Measurements from ENCODE around the gene QARS1.

Gene QARS1

GRCh38 chr3:49104427-49105291 is at the start of gene QARS1:
Gene QARS1 (minus strand): TSS chr3:49104757. CDS start chr3:49104733, 24 bp downstream.
- Mint-ChIP-seq H3K36me3 (ENCODE audit: low read depth) (peaks cover 42% of the 10 kb centered on the region), H3K27me3 (ENCODE audit: low read depth) (no peaks in the 10 kb centered on the region), H3K9me3 (no peaks in the 10 kb centered on the region), H3K4me1 (ENCODE audit: low read depth) (peaks cover 19% of the 10 kb centered on the region), H3K4me3 (peak within 1 kb of the TSS; percentile 99), H3K27ac (peak within 1 kb of the TSS; percentile 95)
- DNase-seq (ENCODE audit: low spot score), result peak; percentile 86

- no peak for DNase-seq (ENCODE audit: low spot score)
- H3K4me1 Mint-ChIP-seq (ENCODE audit: low read depth), result peaks cover 1% of the 10 kb centered on the region
- H3K9me3 Mint-ChIP-seq, result no peaks in the 10 kb centered on the region
- no peaks in the 10 kb centered on the region for H3K36me3 Mint-ChIP-seq (ENCODE audit: low read depth)
- no peak overlapping the region for H3K4me3 Mint-ChIP-seq
- no peak overlapping the region for H3K27ac Mint-ChIP-seq
- H3K27me3 Mint-ChIP-seq (ENCODE audit: low read depth), result no peaks in the 10 kb centered on the region
These were observed 48.9 kb upstream of the QARS1 start for GRCh38 chr3:49153349-49153912.

DNA sequence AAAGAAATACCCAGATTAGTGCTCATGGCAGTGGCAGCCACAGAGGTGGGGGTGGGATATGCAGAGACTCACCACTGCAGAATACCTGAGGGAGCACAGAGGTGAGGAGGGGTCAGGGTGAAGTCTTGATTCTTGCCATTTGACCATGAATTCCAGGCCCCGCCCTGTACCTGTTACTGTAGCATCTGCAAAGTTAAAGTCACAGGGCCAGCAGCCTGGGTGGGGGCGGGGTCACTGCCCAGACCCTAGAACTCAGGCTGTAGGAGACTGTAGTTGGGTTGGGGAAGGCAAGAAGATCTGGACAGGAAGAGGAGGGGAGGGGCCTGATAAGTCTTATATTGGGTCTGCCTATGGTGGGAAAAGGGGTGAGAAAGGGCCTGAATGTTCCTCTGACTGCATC is 47.1 kb upstream of the QARS1 start:
- Mint-ChIP-seq H3K36me3 (ENCODE audit: low read depth) (no peaks in the 10 kb centered on the region), H3K4me1 (ENCODE audit: low read depth) (no peaks in the 10 kb centered on the region), H3K27ac (no peak overlapping the region), H3K27me3 (ENCODE audit: low read depth) (no peaks in the 10 kb centered on the region), H3K4me3 (no peak overlapping the region), H3K9me3 (no peaks in the 10 kb centered on the region)
- no peak for DNase-seq (ENCODE audit: low spot score)

GRCh38 chr3:49148159-49148558 is 43.6 kb upstream of the QARS1 start:
- no peaks in the 10 kb centered on the region for H3K27me3 Mint-ChIP-seq (ENCODE audit: low read depth)
- no peaks in the 10 kb centered on the region for H3K36me3 Mint-ChIP-seq (ENCODE audit: low read depth)

DNA sequence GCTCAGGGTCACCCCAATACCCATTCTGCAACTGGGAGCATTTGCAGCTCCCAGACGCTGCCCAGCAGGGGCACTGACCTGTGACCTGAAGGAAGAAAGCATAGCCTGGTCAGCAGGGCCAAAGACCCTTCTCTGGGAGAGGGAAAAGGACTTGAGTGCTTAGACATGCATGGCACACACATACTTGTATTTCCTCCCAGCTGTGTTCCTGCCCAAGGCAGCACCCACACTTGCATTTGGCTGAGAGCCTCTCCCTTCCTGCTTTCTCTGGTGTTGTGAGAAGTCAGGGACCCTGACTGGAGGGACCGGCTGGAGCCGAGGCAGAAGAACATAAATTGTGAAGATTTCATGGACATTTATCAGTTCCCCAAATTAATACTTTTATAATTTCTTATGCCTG is 35.5 kb upstream of the QARS1 start:
- H3K4me3 Mint-ChIP-seq, result no peak overlapping the region
- peaks cover 7% of the 10 kb centered on the region for H3K9me3 Mint-ChIP-seq
- H3K4me1 Mint-ChIP-seq (ENCODE audit: low read depth), result peaks cover 12% of the 10 kb centered on the region
- H3K27me3 Mint-ChIP-seq (ENCODE audit: low read depth), result peaks cover 11% of the 10 kb centered on the region
- no peak for DNase-seq (ENCODE audit: low spot score)
- no peaks in the 10 kb centered on the region for H3K36me3 Mint-ChIP-seq (ENCODE audit: low read depth)
- no peak overlapping the region for H3K27ac Mint-ChIP-seq

More at GRCh38 chr3:49148159-49148558, 43.6 kb upstream of the QARS1 start:
- no peak overlapping the region for H3K4me3 Mint-ChIP-seq
- no peaks in the 10 kb centered on the region for H3K4me1 Mint-ChIP-seq (ENCODE audit: low read depth)
- H3K27ac Mint-ChIP-seq, result no peak overlapping the region
- no peaks in the 10 kb centered on the region for H3K9me3 Mint-ChIP-seq
- no peak for DNase-seq (ENCODE audit: low spot score)

- no peak overlapping the region for H3K27ac Mint-ChIP-seq
- H3K4me1 Mint-ChIP-seq (ENCODE audit: low read depth), result peaks cover 3% of the 10 kb centered on the region
- no peak overlapping the region for H3K4me3 Mint-ChIP-seq
- no peaks in the 10 kb centered on the region for H3K9me3 Mint-ChIP-seq
- H3K36me3 Mint-ChIP-seq (ENCODE audit: low read depth), result no peaks in the 10 kb centered on the region
- DNase-seq (ENCODE audit: low spot score), result no peak
- H3K27me3 Mint-ChIP-seq (ENCODE audit: low read depth), result peaks cover 10% of the 10 kb centered on the region
These were observed 30.9 kb upstream of the QARS1 start for GRCh38 chr3:49135499-49135898.

GRCh38 chr3:49134471-49135265 is 30.1 kb upstream of the QARS1 start:
- Mint-ChIP-seq H3K9me3 (no peaks in the 10 kb centered on the region), H3K4me1 (ENCODE audit: low read depth) (peaks cover 2% of the 10 kb centered on the region), H3K27me3 (ENCODE audit: low read depth) (peaks cover 8% of the 10 kb centered on the region), H3K27ac (no peak overlapping the region), H3K36me3 (ENCODE audit: low read depth) (no peaks in the 10 kb centered on the region), H3K4me3 (no peak overlapping the region)
- DNase-seq (ENCODE audit: low spot score), result no peak

DNA sequence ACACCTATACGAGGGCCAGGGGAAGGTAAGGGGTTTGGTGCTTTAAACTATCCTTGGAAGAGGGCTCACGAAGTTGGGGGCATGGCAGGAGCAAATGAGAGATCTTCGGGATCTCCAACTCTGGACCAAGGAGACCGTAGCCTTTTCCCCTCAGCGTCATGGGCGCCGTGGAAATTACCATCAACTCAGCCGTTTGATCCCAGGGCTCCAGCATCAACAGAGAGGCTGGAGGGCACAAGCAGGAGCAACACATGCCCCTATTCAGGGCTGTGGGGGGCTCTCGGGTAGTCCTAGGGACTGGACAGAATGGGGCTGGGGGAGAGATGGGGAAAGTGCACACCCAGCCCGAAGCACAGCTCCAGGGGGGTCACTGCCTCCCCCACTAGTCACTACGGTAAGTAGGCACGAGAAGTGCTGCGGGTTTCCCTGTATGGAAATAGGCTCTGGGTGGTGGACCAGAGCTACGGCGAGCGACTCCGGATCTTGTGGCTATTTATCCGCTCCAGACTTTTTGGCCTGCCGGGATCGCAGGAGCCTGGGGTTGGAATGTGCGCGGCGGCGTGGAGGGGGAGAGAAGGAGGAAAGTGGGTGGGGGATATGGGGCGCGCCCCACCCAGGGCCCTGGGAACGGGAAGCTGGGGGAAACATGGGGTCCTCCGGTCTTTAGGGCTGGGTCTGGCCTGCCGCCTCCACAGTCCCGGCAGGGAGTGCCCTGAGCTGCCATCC is 28.8 kb upstream of the QARS1 start:
- H3K27me3 Mint-ChIP-seq (ENCODE audit: low read depth), result peaks cover 8% of the 10 kb centered on the region
- no peak for DNase-seq (ENCODE audit: low spot score)
- H3K27ac Mint-ChIP-seq, result no peak overlapping the region
- H3K4me3 Mint-ChIP-seq, result no peak overlapping the region
- H3K36me3 Mint-ChIP-seq (ENCODE audit: low read depth), result no peaks in the 10 kb centered on the region
- H3K4me1 Mint-ChIP-seq (ENCODE audit: low read depth), result peaks cover 2% of the 10 kb centered on the region
- no peaks in the 10 kb centered on the region for H3K9me3 Mint-ChIP-seq

GRCh38 chr3:49132437-49133225 is 28.1 kb upstream of the QARS1 start, which contains the start of gene LAMB2:
Gene LAMB2 (minus strand): TSS chr3:49133050. CDS start chr3:49132867, 183 bp downstream.
- H3K27ac Mint-ChIP-seq, result no peak within 1 kb of the TSS
- peaks cover 2% of the 10 kb centered on the region for H3K4me1 Mint-ChIP-seq (ENCODE audit: low read depth)
- no peaks in the 10 kb centered on the region for H3K9me3 Mint-ChIP-seq
- no peak for DNase-seq (ENCODE audit: low spot score)
- H3K27me3 Mint-ChIP-seq (ENCODE audit: low read depth), result peaks cover 5% of the 10 kb centered on the region
- no peak within 1 kb of the TSS for H3K4me3 Mint-ChIP-seq
- H3K36me3 Mint-ChIP-seq (ENCODE audit: low read depth), result no peaks in the 10 kb centered on the region

DNA sequence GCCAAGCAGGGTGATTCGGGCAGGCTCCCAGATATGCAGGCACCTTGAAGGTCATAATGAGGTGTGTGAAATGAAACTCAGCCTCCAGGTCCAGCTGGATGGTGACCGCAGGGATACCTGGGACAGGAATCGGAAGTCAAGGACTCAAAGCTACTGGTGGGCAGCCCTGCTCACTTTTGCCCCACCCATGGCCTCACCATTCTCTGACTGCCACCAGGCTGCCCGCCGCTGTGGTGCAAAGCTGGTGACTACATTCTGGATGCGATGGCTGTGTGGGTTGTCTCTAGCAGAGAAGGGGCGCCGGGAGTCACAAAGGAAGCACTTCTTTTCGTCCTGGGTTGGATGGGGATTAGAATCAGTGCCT is 27.5 kb upstream of the QARS1 start:
- Mint-ChIP-seq H3K9me3 (no peaks in the 10 kb centered on the region), H3K4me3 (no peak overlapping the region), H3K4me1 (ENCODE audit: low read depth) (peaks cover 2% of the 10 kb centered on the region), H3K27me3 (ENCODE audit: low read depth) (peaks cover 5% of the 10 kb centered on the region), H3K36me3 (ENCODE audit: low read depth) (no peaks in the 10 kb centered on the region), H3K27ac (no peak overlapping the region)
- no peak for DNase-seq (ENCODE audit: low spot score)

DNA sequence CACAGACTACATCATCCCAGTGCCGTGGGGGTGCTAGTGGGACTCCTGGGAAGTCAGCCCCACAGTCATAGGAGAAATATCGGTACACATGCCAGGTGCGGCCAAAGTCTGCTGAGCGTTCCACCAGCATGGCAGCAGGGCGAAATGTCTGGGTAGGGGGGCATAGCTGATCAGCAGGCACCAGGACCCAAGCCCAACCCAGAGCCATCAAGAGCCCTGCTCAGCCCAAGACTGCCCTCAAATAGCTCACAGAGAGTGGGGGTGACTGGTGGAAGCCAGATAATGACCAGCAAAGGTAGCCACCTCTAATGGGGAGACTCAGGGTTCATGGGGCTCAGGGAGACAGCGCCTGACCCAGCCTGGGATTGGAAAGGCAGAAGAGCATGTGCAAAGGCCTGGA is 27.0 kb upstream of the QARS1 start:
- no peaks in the 10 kb centered on the region for H3K9me3 Mint-ChIP-seq
- H3K36me3 Mint-ChIP-seq (ENCODE audit: low read depth), result no peaks in the 10 kb centered on the region
- DNase-seq (ENCODE audit: low spot score), result no peak
- H3K4me3 Mint-ChIP-seq, result no peak overlapping the region
- H3K27ac Mint-ChIP-seq, result no peak overlapping the region
- H3K27me3 Mint-ChIP-seq (ENCODE audit: low read depth), result peaks cover 5% of the 10 kb centered on the region
- H3K4me1 Mint-ChIP-seq (ENCODE audit: low read depth), result peaks cover 2% of the 10 kb centered on the region

GRCh38 chr3:49131040-49131439 is 26.5 kb upstream of the QARS1 start:
- H3K27ac Mint-ChIP-seq, result no peak overlapping the region
- H3K4me1 Mint-ChIP-seq (ENCODE audit: low read depth), result peaks cover 2% of the 10 kb centered on the region
- no peaks in the 10 kb centered on the region for H3K36me3 Mint-ChIP-seq (ENCODE audit: low read depth)
- H3K9me3 Mint-ChIP-seq, result no peaks in the 10 kb centered on the region
- H3K4me3 Mint-ChIP-seq, result no peak overlapping the region
- no peak for DNase-seq (ENCODE audit: low spot score)
- H3K27me3 Mint-ChIP-seq (ENCODE audit: low read depth), result peaks cover 5% of the 10 kb centered on the region

Measured in T-helper 2 cell treated with Interferon-gamma antibody and Interleukin-4, amounts not matched to agents 5 μg/mL and 100 μg/mL, for 36 hours (primary cell).